Measurements from ENCODE around the gene CECR2. TPM values are rescaled to one million over a fixed set of nuclear protein-coding genes. Genes with fewer than 3 reads are reported as not detected.
A peak's percentile ranks its signal among the peaks of the same experiment; 100 is the strongest.

CECR2 gene
- total RNA-seq, 1 experiment from 2014 or later, result 154 TPM

- Histone ChIP-seq H2BK5ac (ENCODE audit: insufficient read length, low read length) (no peak overlapping the region), H3K9me3 (ENCODE audit: control insufficient read depth, low read depth, low read length) (no peaks in the 10 kb centered on the region), H3T11ph (ENCODE audit: low read length) (no peak overlapping the region), H2AFZ (ENCODE audit: low read length) (no peak overlapping the region), H3K23ac (ENCODE audit: insufficient read length, low read depth, low read length) (no peak overlapping the region), H4K5ac (ENCODE audit: insufficient read length, low read depth, low read length) (no peak overlapping the region), H3K79me1 (ENCODE audit: insufficient read depth, low read depth, low read length, poor library complexity, severe bottlenecking) (no peaks in the 10 kb centered on the region), H4K91ac (ENCODE audit: insufficient read length, low read depth, low read length) (no peak overlapping the region), H2AK5ac (ENCODE audit: insufficient read length, low read length) (no peak overlapping the region), H3K4ac (ENCODE audit: low read depth, low read length) (no peak overlapping the region), H3K56ac (ENCODE audit: insufficient read length, low read depth, low read length) (no peak overlapping the region), H3K18ac (ENCODE audit: insufficient read length, low read depth, low read length) (no peak overlapping the region), H3K14ac (ENCODE audit: insufficient read depth, low read length) (no peak overlapping the region; the same call in 1 of the 2 replicates), H2BK12ac (ENCODE audit: insufficient read length, low read depth, low read length) (no peak overlapping the region), H3K79me2 (ENCODE audit: insufficient read depth, low read length) (no peaks in the 10 kb centered on the region), H2BK120ac (ENCODE audit: low read depth, low read length, poor library complexity, severe bottlenecking) (no peak overlapping the region), H3K27me3 (ENCODE audit: insufficient read depth, low read length) (no peaks in the 10 kb centered on the region), H3K23me2 (ENCODE audit: insufficient read length, low read depth, low read length, poor library complexity, severe bottlenecking) (no peaks in the 10 kb centered on the region), H2BK20ac (ENCODE audit: low read depth, low read length, poor library complexity, severe bottlenecking) (no peak overlapping the region), H3K9ac (ENCODE audit: extremely low read depth, insufficient read length, low read length) (peak overlapping the region; percentile 2), H3K4me1 (ENCODE audit: insufficient read depth, low read length) (peaks cover 14% of the 10 kb centered on the region), H2BK15ac (ENCODE audit: low read depth, low read length) (no peak overlapping the region), H4K20me1 (ENCODE audit: control insufficient read depth, insufficient read depth, insufficient read length) (no peaks in the 10 kb centered on the region), H3K4me2 (ENCODE audit: insufficient read depth, insufficient read length, low read length) (no peak overlapping the region), H4K8ac (replicated peaks; ENCODE audit: insufficient read length, low read depth, low read length) (no peak overlapping the region), H3K27ac (ENCODE audit: insufficient read length, low read depth, low read length) (no peak overlapping the region)
- peaks cover 27 to 33% of the 10 kb centered on the region in 2 experiments for H3K4me1 Mint-ChIP-seq
- H3K4me3 Mint-ChIP-seq, result no peak overlapping the region; a peak in 1 of 5 replicates
- DNase-seq, result peak; percentile 40
- no peaks in the 10 kb centered on the region; a peak in 1 of 7 replicates for H3K36me3 Mint-ChIP-seq (ENCODE audit: insufficient read depth in 1 of 3, low read depth in 3 of 3)
- no CpG with 5 or more reads among the region's 8 CpGs for WGBS (ENCODE audit: extremely low coverage, insufficient read length, low lambda C conversion rate)
- H3K9me3 Mint-ChIP-seq, result 0 out of 5 replicates have a peak, but pooled peaks cover 0 to 3% of the 10 kb centered on the region in 2 experiments
- H3K27me3 Mint-ChIP-seq (ENCODE audit: low read depth), result no peaks in the 10 kb centered on the region; the same call in none of the 2 replicates
- peak overlapping the region in 2 of 3 experiments; percentile 10 to 11; a peak in 5 of 7 replicates for H3K27ac Mint-ChIP-seq
- TF ChIP-seq CTCF (conservative IDR thresholded peaks at IDR 0.05), result no peak
These were observed 200.8 kb downstream of the CECR2 start for GRCh38 chr22:17569971-17570511.
